ENCODE measurements around the gene RASL10A.

GRCh38 chr22:29315286-29316140 is at the start of gene RASL10A:
- TF ChIP-seq L3MBTL2 (IDR thresholded peaks at IDR 0.05): no peak
- TF ChIP-seq CHD2 (IDR thresholded peaks at IDR 0.05; ENCODE audit: low read depth, low read length): no peak
- TF ChIP-seq, protein P1, sequence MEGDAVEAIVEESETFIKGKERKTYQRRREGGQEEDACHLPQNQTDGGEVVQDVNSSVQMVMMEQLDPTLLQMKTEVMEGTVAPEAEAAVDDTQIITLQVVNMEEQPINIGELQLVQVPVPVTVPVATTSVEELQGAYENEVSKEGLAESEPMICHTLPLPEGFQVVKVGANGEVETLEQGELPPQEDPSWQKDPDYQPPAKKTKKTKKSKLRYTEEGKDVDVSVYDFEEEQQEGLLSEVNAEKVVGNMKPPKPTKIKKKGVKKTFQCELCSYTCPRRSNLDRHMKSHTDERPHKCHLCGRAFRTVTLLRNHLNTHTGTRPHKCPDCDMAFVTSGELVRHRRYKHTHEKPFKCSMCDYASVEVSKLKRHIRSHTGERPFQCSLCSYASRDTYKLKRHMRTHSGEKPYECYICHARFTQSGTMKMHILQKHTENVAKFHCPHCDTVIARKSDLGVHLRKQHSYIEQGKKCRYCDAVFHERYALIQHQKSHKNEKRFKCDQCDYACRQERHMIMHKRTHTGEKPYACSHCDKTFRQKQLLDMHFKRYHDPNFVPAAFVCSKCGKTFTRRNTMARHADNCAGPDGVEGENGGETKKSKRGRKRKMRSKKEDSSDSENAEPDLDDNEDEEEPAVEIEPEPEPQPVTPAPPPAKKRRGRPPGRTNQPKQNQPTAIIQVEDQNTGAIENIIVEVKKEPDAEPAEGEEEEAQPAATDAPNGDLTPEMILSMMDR (IDR thresholded peaks at IDR 0.05 in 2 of 3, conservative IDR thresholded peaks at IDR 0.05 in 1 of 3; ENCODE audit: insufficient read depth in 2 of 3, low read depth in 1 of 3, low read length in 3 of 3): no peak
- TF ChIP-seq TAF1 (IDR thresholded peaks at IDR 0.05; ENCODE audit: control insufficient read depth, extremely low read depth, insufficient read depth, low read length, severe bottlenecking): no peak
- no peak for TF ChIP-seq ZNF785 (CRISPR knock-in tag; IDR thresholded peaks at IDR 0.05)

All from K562 (cell line).